Retinal pigment epithelial cell (primary cell): ENCODE measurements around the gene ATP13A3.

Source experiments
- DNase-seq: peaks from one replicate; pipeline ENCODE4 v3.0.0-alpha.2; 2010; ENCODE audit warnings: low read depth
- H3K4me3 ChIP-seq: 2 replicates; pipeline ENCODE4 v1.5.1; 2011; ENCODE audit warnings: mild to moderate bottlenecking, low read length, control low read depth, moderate library complexity
- CTCF ChIP-seq: conservative IDR thresholded peaks from 2 replicates; pipeline ENCODE4 v1.5.1; 2011; ENCODE audit warnings: low read depth, low read length, control low read depth, inconsistent platforms

The ATP13A3 gene

GRCh38 chr3:194455481-194455880, 31.3 kb downstream of the ATP13A3 start:
- DNase-seq, result no peak
- no peak overlapping the region for H3K4me3 ChIP-seq
- TF ChIP-seq CTCF, result no peak

- no peak overlapping the region for H3K4me3 ChIP-seq
- no peak for TF ChIP-seq CTCF
- no peak for DNase-seq
These were observed 36.5 kb downstream of the ATP13A3 start for GRCh38 chr3:194450341-194450740.

- TF ChIP-seq CTCF, result no peak
- H3K4me3 ChIP-seq, result no peak overlapping the region
- no peak for DNase-seq
These were observed 36.9 kb downstream of the ATP13A3 start for GRCh38 chr3:194449913-194450312.

- DNase-seq, result no peak
- no peak overlapping the region for H3K4me3 ChIP-seq
- no peak for TF ChIP-seq CTCF
These were observed 39.1 kb downstream of the ATP13A3 start for GRCh38 chr3:194447657-194448056.

- no peak for TF ChIP-seq CTCF
- DNase-seq, result peak; percentile 15
- H3K4me3 ChIP-seq, result no peak overlapping the region
These were observed 39.6 kb downstream of the ATP13A3 start for GRCh38 chr3:194447161-194447560.

GRCh38 chr3:194446754-194447153, 40.0 kb downstream of the ATP13A3 start:
- H3K4me3 ChIP-seq, result no peak overlapping the region
- TF ChIP-seq CTCF, result no peak
- DNase-seq, result no peak

- TF ChIP-seq CTCF, result no peak
- no peak for DNase-seq
- no peak overlapping the region for H3K4me3 ChIP-seq
These were observed 40.6 kb downstream of the ATP13A3 start for GRCh38 chr3:194446172-194446571.
